AG04449 (cell line): ENCODE measurements around the gene AGER.

Experiments used
- CTCF ChIA-PET: fragments of 350-600 bp; formaldehyde crosslinking; extraction: SDS; loops from one replicate; lab custom pipeline; 2021; ENCODE audit warnings: antibody characterized with exemption; lab: Yijun Ruan, JAX
- POLR2A ChIA-PET: fragments of 400-600, 350-600 bp; formaldehyde crosslinking; extraction: SDS; loops from one replicate; lab custom pipeline; 2020; ENCODE audit warnings: antibody characterized with exemption, inconsistent platforms; lab: Yijun Ruan, JAX
- DNase-seq: peaks from one replicate; pipeline ENCODE4 v3.0.0-alpha.2; 2010; ENCODE audit warnings: low read depth, low spot score
- H3K4me3 ChIP-seq: 2 replicates; pipeline ENCODE4 v1.5.1; 2011; ENCODE audit warnings: low read depth, mild to moderate bottlenecking, control low read depth, low read length
- CTCF ChIP-seq: IDR thresholded peaks from one replicate; pipeline ENCODE4 v1.5.1; 2011; ENCODE audit warnings: mild to moderate bottlenecking, moderate library complexity, low read length, control low read depth, inconsistent platforms; ENCODE audit not compliant: insufficient read depth; ENCODE audit errors: missing control alignments

AGER gene

GRCh38 chr6:32203426-32204267 is 19.6 kb upstream of the AGER start:
- CTCF ChIA-PET = interaction anchor here (0.9 to 1.6 kb wide), 1 partner anchor 8 kb away, joined by 4 to 6 read pairs; no protein-coding TSS in a partner anchor

GRCh38 chr6:32202186-32202585 is 18.1 kb upstream of the AGER start:
- no peak overlapping the region for H3K4me3 ChIP-seq
- POLR2A ChIA-PET = no interaction called here
- CTCF ChIA-PET = no interaction called here
- no peak for TF ChIP-seq CTCF
- DNase-seq = no peak

More at GRCh38 chr6:32203426-32204267, 19.6 kb upstream of the AGER start:
- no peak for TF ChIP-seq CTCF
- POLR2A ChIA-PET = no interaction called here
- H3K4me3 ChIP-seq = no peak overlapping the region
- DNase-seq = no peak

GRCh38 chr6:32200711-32201475 is 16.8 kb upstream of the AGER start:
- CTCF ChIA-PET = interaction anchor here (0.6 kb wide), 1 partner anchor 102 kb away, joined by 3 read pairs; no protein-coding TSS in a partner anchor
- no peak overlapping the region for H3K4me3 ChIP-seq
- POLR2A ChIA-PET = no interaction called here
- DNase-seq = no peak
- no peak for TF ChIP-seq CTCF

- POLR2A ChIA-PET = no interaction called here
- TF ChIP-seq CTCF = no peak
- CTCF ChIA-PET = no interaction called here
Observed at GRCh38 chr6:32198866-32199265, 14.8 kb upstream of the AGER start.

GRCh38 chr6:32198345-32198696 is 14.3 kb upstream of the AGER start:
- no peak for DNase-seq
- ChIA-PET CTCF (interaction anchor here (0.7 to 2.0 kb wide), 2 partner anchors 80 to 121 kb away, joined by 3 to 6 read pairs; no protein-coding TSS in a partner anchor), POLR2A (no interaction called here)
- no peak for TF ChIP-seq CTCF
- H3K4me3 ChIP-seq = no peak overlapping the region

More at GRCh38 chr6:32198866-32199265, 14.8 kb upstream of the AGER start:
- no peak overlapping the region for H3K4me3 ChIP-seq
- DNase-seq = no peak
